DOHH2 (cell line): ENCODE results near the gene MAPKAPK2.

ENCODE experiments used
- H3F3A ChIP-seq: fragments of 200-600 bp; sonication (generic), shearing (Covaris generic); 2 replicates; pipeline ENCODE4 v1.6.0; 2016; ENCODE audit warnings: antibody characterized with exemption, mild to moderate bottlenecking; ENCODE audit not compliant: control insufficient read depth, insufficient read depth
- H3K27ac ChIP-seq: fragments of 200-600 bp; sonication (generic); 2 replicates; pipeline ENCODE4 v1.5.1; 2014; ENCODE audit warnings: low read depth, mild to moderate bottlenecking, low read length, moderate library complexity
- H3K27me3 ChIP-seq: fragments of 200-600 bp; sonication (generic); 2 replicates; pipeline ENCODE4 v1.6.1; 2014; ENCODE audit warnings: mild to moderate bottlenecking, low read length, mixed read lengths; ENCODE audit not compliant: control insufficient read depth
- H3K36me3 ChIP-seq: fragments of 200-600 bp; sonication (generic); 2 replicates; pipeline ENCODE4 v1.6.1; 2014; ENCODE audit warnings: mild to moderate bottlenecking, low read length, moderate library complexity, mixed read lengths; ENCODE audit not compliant: control insufficient read depth
- H3K4me1 ChIP-seq: fragments of 200-600 bp; sonication (generic); 2 replicates; pipeline ENCODE4 v1.6.1; 2014; ENCODE audit warnings: mild to moderate bottlenecking, low read length, mixed read lengths; ENCODE audit not compliant: control insufficient read depth
- H3K4me2 ChIP-seq: fragments of 200-600 bp; sonication (generic); 2 replicates; pipeline ENCODE4 v1.6.0; 2014; ENCODE audit warnings: mild to moderate bottlenecking, low read length, moderate library complexity
- H3K4me3 ChIP-seq: fragments of 200-600 bp; sonication (generic); 2 replicates; pipeline ENCODE4 v1.5.1; 2014; ENCODE audit warnings: mild to moderate bottlenecking, low read length, mixed read lengths
- H3K79me2 ChIP-seq: fragments of 200-600 bp; sonication (generic); 2 replicates; pipeline ENCODE4 v1.6.1; 2014; ENCODE audit warnings: mild to moderate bottlenecking, low read length, mixed read lengths; ENCODE audit not compliant: control insufficient read depth
- H3K9me2 ChIP-seq: fragments of 200-600 bp; sonication (generic); replicated peaks from 2 replicates; pipeline ENCODE4 v1.6.1; 2014; ENCODE audit warnings: mild to moderate bottlenecking, low read length, mixed read lengths; ENCODE audit not compliant: control insufficient read depth
- H3K9me3 ChIP-seq: fragments of 200-600 bp; sonication (generic); 2 replicates; pipeline ENCODE4 v1.6.1; 2014; ENCODE audit warnings: antibody characterized with exemption, low read length, mixed read lengths; ENCODE audit not compliant: control insufficient read depth, insufficient read depth
- H4K20me1 ChIP-seq: fragments of 200-600 bp; sonication (generic); 2 replicates; pipeline ENCODE4 v1.6.0; 2014; ENCODE audit warnings: low read depth, mild to moderate bottlenecking, antibody characterized with exemption, low read length, moderate library complexity; ENCODE audit not compliant: control insufficient read depth, insufficient read depth
- EZH2phosphoT487 ChIP-seq: fragments of 200-600 bp; sonication (generic); IDR thresholded peaks from 2 replicates; pipeline ENCODE4 v1.6.1; 2017; ENCODE audit warnings: borderline replicate concordance, mild to moderate bottlenecking, antibody characterized with exemption, low read length, moderate library complexity, mixed read lengths
- TF ChIP-seq, protein P1 (sequence below): fragments of 200-600 bp; sonication (generic); IDR thresholded peaks from one replicate; pipeline ENCODE4 v1.5.1; 2014; ENCODE audit warnings: antibody characterized with exemption, mild to moderate bottlenecking, low read depth, low read length; ENCODE audit not compliant: poor library complexity, severe bottlenecking

MAPKAPK2 gene

DNA sequence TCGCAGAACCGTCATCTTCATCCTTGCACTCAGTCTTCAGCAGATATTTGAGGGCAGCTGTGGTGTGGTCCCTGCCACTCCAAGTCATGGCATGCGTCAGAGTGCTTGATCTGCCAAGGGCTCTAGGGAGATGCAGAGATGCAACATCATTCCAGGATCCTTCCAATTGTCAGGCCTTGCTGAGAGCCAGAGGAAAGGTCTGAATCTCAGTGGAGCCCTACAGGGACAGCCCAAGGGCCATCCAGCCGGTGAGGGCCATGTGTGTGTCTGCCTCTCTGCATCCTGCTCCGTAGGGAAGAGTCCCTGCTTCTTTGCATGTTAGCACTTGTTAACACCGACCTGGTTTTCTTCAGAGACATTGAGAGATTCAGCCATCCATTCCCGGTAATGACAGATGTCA, 17.6 kb downstream of the MAPKAPK2 start:
- H3K9me2 ChIP-seq, result no peaks in the 10 kb centered on the region
- H3F3A ChIP-seq, result no peaks in the 10 kb centered on the region
- H3K27ac ChIP-seq, result no peak overlapping the region
- peaks cover 10% of the 10 kb centered on the region; the same call in 1 of the 2 replicates for H4K20me1 ChIP-seq
- peaks cover 71% of the 10 kb centered on the region for H3K79me2 ChIP-seq
- H3K4me1 ChIP-seq, result peaks cover 30% of the 10 kb centered on the region
- no peaks in the 10 kb centered on the region for H3K36me3 ChIP-seq
- no peak overlapping the region for H3K4me3 ChIP-seq
- no peak overlapping the region for H3K4me2 ChIP-seq
- no peaks in the 10 kb centered on the region for H3K27me3 ChIP-seq
- H3K9me3 ChIP-seq, result no peaks in the 10 kb centered on the region
- TF ChIP-seq, protein P1, sequence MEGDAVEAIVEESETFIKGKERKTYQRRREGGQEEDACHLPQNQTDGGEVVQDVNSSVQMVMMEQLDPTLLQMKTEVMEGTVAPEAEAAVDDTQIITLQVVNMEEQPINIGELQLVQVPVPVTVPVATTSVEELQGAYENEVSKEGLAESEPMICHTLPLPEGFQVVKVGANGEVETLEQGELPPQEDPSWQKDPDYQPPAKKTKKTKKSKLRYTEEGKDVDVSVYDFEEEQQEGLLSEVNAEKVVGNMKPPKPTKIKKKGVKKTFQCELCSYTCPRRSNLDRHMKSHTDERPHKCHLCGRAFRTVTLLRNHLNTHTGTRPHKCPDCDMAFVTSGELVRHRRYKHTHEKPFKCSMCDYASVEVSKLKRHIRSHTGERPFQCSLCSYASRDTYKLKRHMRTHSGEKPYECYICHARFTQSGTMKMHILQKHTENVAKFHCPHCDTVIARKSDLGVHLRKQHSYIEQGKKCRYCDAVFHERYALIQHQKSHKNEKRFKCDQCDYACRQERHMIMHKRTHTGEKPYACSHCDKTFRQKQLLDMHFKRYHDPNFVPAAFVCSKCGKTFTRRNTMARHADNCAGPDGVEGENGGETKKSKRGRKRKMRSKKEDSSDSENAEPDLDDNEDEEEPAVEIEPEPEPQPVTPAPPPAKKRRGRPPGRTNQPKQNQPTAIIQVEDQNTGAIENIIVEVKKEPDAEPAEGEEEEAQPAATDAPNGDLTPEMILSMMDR, result no peak
- TF ChIP-seq EZH2phosphoT487, result no peak

DNA sequence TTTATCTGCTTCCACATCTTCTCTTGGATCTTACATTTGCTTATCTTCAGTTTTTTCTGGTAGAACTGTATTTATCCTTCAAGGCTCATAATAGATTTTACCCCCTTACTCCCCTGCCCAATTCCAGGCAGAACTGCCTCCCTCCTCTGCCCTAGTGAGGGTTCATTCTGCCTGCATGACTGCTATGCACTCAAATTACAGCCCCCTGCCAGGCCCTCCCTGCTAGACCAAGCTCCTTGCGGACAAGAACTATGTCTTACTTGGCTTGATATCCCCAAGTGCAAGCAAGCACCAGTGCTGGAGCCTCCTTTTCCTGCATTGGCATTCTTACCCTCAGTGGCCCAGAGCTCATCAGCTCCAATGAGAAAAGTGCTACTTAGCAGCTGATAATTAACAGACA, 18.1 kb downstream of the MAPKAPK2 start:
- H3K9me3 ChIP-seq, result no peaks in the 10 kb centered on the region
- H3K9me2 ChIP-seq, result no peaks in the 10 kb centered on the region
- peaks cover 35% of the 10 kb centered on the region for H3K4me1 ChIP-seq
- peaks cover 72% of the 10 kb centered on the region for H3K79me2 ChIP-seq
- TF ChIP-seq, protein P1, result no peak
- no peak for TF ChIP-seq EZH2phosphoT487
- no peak overlapping the region for H3K4me2 ChIP-seq
- H3K4me3 ChIP-seq, result no peak overlapping the region
- no peaks in the 10 kb centered on the region for H3K27me3 ChIP-seq
- H3K36me3 ChIP-seq, result no peaks in the 10 kb centered on the region
- H4K20me1 ChIP-seq, result peaks cover 15% of the 10 kb centered on the region; the same call in 1 of the 2 replicates
- no peaks in the 10 kb centered on the region for H3F3A ChIP-seq
- no peak overlapping the region for H3K27ac ChIP-seq

DNA sequence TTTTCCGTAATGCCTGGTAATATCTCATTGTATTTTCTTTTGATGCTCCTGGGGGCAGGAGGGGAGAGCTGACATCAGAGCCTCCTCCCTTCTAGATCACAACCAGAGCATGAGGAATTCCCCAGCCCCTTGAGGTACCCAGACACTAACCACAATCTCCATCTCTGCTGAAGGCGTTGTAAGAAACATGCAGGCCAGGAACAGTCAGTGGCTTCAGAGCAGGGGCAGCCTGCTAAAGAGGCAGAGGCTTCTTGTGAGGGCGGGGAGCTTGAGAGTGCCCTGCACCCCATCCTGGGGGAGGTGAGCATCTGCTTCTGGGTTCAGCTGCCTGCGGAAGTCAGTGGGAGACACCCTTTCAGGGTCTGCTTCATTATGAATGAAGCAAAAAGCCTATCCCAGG, 19.0 kb downstream of the MAPKAPK2 start:
- Histone ChIP-seq H3K4me2 (no peak overlapping the region), H3F3A (no peaks in the 10 kb centered on the region), H3K9me3 (no peaks in the 10 kb centered on the region), H4K20me1 (peaks cover 23% of the 10 kb centered on the region; the same call in 1 of the 2 replicates), H3K4me1 (peaks cover 44% of the 10 kb centered on the region), H3K79me2 (peaks cover 78% of the 10 kb centered on the region), H3K9me2 (no peaks in the 10 kb centered on the region), H3K27me3 (no peaks in the 10 kb centered on the region), H3K4me3 (no peak overlapping the region), H3K36me3 (no peaks in the 10 kb centered on the region), H3K27ac (no peak overlapping the region)
- TF ChIP-seq, protein P1, result no peak
- TF ChIP-seq EZH2phosphoT487, result no peak

DNA sequence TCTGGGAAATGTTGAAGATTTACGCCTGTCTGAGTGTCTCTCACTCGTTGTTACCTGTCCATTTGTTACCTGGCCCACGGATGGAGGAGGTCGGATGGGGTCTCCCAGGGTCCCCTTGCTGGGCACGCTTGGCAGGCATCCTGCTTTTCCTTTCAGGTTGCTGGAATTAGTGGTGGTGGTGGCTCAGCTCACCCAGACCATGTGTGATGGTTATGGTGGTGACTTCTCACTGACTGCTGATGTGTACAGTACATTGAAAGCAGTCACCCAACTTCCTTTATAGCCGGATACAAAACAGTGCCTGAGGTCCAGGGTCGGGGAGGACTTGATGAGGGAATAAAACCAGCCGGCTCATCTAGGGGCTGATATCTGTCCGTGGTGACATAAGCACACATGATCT, 19.5 kb downstream of the MAPKAPK2 start:
- Histone ChIP-seq H3F3A (no peaks in the 10 kb centered on the region), H3K27me3 (no peaks in the 10 kb centered on the region), H3K4me2 (no peak overlapping the region), H3K4me3 (no peak overlapping the region), H3K27ac (no peak overlapping the region), H3K36me3 (no peaks in the 10 kb centered on the region), H4K20me1 (peaks cover 28% of the 10 kb centered on the region; the same call in 1 of the 2 replicates), H3K9me3 (no peaks in the 10 kb centered on the region), H3K79me2 (peaks cover 81% of the 10 kb centered on the region), H3K4me1 (peaks cover 47% of the 10 kb centered on the region), H3K9me2 (no peaks in the 10 kb centered on the region)
- no peak for TF ChIP-seq EZH2phosphoT487
- TF ChIP-seq, protein P1, result no peak
